ENCODE measurements around the gene KRTAP20-2.

The KRTAP20-2 gene

DNA sequence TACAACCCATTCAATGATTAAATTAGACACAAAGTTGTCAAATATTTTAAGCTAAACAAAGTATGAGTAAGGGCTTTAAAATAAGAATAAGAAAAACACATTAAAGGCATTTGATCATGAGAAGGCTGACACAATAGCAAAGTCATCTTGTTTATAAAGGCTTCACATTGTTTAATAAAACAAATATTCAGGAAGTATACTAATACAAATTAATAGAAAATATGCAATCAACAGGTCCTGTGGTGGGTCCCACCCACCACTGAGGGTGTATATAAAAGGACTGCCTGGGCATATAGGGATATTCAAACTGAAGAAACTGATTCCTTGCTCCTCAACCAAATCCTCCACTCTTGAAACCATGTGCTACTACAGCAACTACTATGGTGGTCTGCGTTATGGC, at the start of gene KRTAP20-2:
TSS of gene KRTAP20-2 (plus strand) at position 301 of the 400 bp plus-strand sequence. CDS start at position 359, 58 bp downstream.
- no peak for DNase-seq (ENCODE audit: low spot score)

DNA sequence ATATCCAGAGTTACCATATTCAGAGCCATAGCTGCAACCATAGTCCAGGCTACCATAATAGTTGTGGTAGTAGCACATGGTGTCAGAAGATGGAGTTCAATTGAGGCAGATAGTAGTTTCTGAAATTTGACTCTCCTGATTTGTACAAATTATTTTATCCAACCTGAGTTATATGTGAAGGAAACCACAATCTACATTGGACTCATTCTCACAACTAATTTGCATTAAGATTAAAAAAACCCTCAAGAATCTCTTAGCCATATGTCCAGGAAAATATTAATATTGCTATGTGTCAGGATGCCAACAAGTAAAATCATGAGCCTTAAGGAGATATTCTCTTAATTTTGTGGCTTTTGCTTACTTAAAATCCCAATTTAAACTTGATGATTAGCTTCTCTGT, 44.7 kb upstream of the KRTAP20-2 start, which contains the start of gene KRTAP22-2:
TSS of gene KRTAP22-2 (minus strand) at position 101 of the 400 bp plus-strand sequence.
- no peak for DNase-seq (ENCODE audit: low spot score)

DNA sequence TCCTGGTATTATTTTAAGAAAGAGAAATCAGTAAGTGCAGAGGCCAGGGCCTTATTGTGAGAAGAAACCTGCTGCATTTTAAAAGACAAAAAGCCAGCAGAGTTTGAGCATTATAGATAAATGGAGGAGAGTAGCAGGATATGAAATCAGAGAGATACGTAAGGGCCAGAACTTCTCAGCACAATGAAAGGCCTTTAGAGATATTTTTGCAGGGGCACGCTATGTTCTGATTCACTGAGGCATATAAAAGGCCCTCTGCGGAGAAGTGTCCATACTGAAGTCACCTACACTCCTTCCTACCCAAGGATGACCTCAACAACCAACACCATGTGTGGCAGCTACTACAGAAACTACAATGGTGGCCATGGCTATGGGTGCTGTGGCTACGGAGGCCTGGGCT, 42.9 kb upstream of the KRTAP20-2 start, which contains the start of gene KRTAP6-3:
TSS of gene KRTAP6-3 (plus strand) at position 301 of the 400 bp plus-strand sequence. CDS start at position 307, 6 bp downstream.
- DNase-seq (ENCODE audit: low spot score), result no peak

DNA sequence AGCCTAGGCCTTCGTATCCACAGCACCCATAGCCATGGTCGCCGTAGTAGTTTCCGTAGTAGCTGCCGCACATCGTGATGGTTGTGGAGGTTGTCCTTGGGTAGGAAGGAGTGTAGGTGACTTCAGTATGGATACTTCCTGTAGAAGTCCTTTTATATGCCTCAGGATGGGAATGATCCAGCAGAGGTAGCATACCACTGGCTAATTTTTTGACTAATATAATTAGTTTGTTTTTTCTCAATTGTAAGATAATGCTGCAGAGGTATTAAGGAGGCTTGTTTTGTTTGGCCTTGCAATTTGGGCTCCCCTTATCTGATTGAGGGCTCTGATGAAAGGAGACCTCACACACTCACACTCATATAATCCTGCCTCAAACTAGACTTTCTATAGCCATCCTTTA, 36.2 kb upstream of the KRTAP20-2 start, which contains the start of gene KRTAP6-2:
TSS of gene KRTAP6-2 (minus strand) at position 101 of the 400 bp plus-strand sequence. CDS start at position 73, 28 bp downstream.
- DNase-seq (ENCODE audit: low spot score), result no peak

DNA sequence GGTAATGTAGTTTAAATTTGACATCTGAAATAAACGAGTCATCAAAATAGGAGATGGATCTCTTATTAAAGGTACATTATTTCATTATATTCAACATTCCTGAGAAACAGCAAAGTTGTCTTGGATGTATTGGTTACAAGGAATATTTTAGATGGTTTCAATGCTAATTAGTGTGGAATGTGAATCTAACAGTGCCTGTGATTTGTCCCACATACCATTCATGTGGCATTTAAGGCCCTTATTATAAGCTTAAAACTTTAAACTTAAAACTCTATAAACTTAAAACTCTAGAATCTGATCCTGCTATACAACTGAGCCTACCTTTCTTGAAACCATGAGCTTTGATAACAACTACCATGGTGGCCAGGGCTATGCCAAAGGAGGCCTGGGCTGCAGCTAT, 34.2 kb upstream of the KRTAP20-2 start, which contains the start of gene KRTAP22-1:
TSS of gene KRTAP22-1 (plus strand) at position 301 of the 400 bp plus-strand sequence.
- DNase-seq (ENCODE audit: low spot score), result no peak

DNA sequence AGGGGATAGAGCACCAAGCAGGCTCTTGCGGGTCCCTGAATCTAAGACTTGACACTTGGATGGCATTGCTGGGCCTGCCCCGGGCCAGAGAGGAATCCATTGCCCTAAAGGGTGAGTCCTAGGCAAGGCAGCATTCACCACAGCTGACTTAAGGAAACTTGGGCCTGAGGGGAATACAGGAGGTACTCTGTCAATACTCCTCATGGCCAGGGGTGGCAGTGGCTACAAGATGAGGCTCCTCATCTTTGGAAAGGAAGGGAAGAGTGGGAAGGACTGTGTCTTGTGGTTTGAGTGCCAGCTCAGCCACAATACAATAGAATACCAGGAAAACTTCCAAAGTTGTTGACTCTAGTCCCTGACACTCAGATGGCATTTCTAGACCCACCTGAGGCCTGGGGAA, 29.0 kb upstream of the KRTAP20-2 start:
- DNase-seq (ENCODE audit: low spot score), result no peak

DNA sequence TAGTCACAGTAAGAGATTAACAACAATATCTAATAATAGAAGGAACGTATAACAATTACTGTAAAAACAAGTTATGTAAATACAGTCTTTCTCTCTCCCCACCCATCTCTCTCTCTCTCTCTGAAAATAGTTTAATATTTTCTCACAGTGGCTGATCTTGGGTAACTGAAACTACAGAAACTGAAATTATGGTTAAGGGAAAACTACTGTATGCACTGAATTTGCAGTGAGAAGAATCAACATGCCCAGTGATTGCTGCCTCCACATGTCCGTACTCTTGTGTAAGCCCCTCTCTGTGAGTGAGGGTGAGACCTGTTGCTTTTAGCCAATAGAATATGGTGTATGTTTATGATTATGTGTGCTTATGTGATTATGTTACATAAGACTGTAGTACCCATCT, 22.9 kb upstream of the KRTAP20-2 start:
- DNase-seq (ENCODE audit: low spot score), result no peak

DNA sequence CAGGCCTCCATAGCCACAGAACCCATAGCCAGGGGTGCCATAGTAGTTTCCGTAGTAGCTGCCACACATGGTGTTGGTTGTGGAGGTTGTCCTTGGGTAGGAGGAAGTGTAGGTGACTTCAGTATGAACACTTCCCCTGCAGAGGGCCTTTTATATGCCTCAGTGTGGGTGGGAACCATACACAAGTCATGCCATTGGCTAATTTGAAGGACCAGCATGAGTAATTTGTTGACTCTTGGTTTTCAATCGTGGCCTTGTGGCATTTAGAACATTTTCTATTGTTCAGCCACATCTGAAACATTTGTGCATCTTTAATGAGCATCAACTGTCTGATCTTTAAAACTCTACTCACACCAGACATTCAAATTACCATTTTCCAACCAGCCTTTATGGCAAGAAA, 21.2 kb upstream of the KRTAP20-2 start, which contains the start of gene KRTAP6-1:
TSS of gene KRTAP6-1 (minus strand) at position 95 of the 400 bp plus-strand sequence. CDS start at position 69, 26 bp downstream.
- no peak for DNase-seq (ENCODE audit: low spot score)

DNA sequence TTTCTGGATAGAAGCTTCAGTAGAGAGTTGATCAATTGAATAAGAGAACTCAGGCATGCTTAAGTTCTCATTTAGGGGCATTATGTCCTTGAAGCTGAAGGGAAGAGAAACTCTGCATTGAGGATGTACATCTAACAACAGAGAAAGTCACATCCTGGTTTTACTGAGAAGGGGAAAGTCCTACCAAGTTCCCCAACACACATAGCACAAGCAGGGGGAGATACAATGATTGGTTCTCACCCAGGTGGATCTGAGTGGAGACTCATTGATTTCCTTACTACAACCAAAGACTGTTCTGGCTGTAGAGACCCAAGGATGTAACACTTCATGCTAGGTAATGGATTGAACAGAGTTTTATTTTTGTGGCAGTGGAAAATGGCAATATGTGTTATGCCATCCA, 19.8 kb upstream of the KRTAP20-2 start:
- DNase-seq (ENCODE audit: low spot score), result no peak

DNA sequence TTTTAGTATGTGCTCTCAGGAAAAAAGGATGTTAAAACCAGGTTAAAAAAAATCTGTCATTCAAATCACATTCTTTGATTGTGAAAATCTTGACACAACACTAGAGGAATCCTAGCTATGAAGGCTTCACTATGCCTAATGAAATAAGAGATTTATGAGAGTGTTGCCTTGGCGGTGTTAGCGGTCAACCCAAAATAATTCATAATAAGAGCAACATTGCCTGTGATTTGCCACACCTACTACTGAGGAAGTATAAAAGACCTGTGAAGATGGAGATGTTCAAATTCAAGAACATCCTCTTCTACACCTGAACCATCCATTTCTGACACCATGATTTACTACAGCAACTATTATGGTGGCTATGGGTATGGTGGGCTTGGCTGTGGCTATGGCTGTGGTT, 18.9 kb upstream of the KRTAP20-2 start, which contains the start of gene KRTAP20-1:
TSS of gene KRTAP20-1 (plus strand) at position 301 of the 400 bp plus-strand sequence. CDS start at position 331, 30 bp downstream.
- no peak for DNase-seq (ENCODE audit: low spot score)

DNA sequence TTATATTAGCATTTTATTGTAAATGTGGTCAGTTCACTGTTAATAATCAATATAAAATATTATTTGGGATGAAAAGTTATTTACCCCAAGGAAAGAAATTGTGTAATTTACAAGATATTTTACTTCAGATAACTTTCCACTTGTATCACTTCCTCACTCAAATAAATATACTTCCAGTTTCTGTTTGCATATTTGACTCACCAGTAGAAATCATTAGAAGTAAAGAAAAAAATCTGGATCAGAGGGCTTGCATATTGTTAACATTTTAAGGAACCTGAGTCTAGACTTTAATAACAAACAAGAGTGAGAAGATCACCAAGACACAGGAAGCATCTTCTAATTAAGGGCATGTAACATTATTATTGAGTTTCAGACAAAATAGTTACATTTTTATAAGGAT, 14.9 kb upstream of the KRTAP20-2 start:
- DNase-seq (ENCODE audit: low spot score), result no peak

DNA sequence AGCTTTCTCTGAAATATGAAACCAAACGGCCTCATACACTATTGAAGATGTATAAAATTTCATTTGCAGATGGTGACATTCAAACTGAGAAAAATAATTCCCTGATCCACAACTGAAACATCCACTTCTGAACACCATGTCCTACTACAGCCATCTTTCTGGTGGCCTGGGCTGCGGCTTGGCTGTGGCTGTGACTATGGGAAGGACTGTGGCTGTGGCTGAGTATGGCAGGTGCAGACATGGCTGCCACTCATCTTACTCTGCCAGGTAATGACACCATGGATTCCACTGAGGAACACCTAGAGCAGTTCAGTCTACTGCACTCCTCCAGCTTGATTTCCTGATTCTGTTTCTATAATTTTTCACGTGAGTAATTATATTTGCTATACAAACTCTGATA, 14.5 kb upstream of the KRTAP20-2 start, which contains the start of gene KRTAP20-4:
TSS of gene KRTAP20-4 (plus strand) at position 106 of the 400 bp plus-strand sequence.
- no peak for DNase-seq (ENCODE audit: low spot score)

DNA sequence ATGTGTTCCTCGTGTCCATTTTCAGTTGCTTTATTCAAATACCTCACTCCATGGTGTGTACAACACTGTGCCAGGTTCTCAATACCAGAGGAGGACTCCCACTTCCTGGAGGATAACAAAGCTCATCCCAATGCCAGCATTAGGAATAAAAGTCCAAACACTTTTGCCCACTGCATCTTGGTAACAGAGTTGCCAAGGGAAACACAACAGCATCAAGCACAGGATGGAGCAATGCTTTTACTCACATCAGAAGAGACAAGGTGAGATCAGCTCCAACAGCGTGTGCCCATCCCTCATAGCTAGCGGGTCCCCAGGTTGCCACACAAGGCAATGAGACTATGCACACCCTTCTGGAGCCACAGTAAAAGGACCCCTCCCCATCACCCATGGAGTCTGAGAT, 11.6 kb upstream of the KRTAP20-2 start:
- no peak for DNase-seq (ENCODE audit: low spot score)

DNA sequence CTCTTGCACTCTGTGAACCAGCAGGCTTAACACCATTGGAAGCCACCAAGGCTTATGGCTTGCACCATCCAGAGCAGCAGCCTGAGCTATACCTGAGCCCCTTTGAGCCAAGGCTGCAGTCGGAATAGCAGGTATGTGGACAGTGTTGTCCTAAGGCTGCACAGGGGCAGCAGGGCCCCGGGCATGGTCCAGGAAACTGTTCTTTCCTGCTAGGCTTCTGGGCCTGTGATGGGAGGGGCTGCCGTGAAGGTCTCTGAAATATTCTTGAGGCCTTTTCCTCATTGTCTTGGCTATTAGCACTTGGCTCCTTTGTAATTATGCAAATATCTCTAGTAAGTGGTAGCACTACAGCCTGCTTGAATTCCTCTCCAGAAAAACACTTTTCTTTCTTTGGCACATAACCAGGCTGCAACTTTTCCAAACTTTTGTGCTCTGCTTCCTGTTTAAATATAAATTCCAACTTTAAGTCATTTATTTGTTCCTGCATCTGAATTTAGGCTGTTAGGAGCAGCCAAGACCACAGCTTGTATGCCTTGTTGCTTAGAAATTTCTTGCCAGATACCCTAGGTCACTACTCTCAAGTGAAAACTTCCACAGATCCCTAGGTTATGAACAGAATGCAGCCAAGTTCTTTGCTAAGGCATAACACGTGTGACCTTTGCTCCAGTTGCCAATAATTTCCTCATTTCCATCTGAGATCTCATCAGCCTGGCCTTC, 9.4 kb upstream of the KRTAP20-2 start:
- DNase-seq (ENCODE audit: low spot score), result no peak

DNA sequence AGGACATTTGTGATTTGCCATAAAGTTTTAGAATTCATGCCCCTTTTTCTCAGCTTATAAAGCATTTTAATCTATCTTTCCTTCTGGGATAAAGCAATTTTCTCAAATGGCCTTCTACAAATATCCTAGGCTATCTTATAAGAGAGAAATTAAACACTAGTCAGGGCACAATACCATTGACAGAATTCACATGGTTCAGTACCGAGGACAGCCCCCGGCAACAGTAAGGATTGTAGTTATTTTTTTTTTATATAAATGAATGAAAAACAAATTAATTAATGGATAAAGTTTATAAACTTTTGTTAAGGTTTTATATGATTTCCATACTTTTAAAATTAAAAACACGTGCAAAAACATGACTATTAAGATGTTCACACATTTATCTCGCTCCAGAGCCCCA, 6.9 kb upstream of the KRTAP20-2 start:
- no peak for DNase-seq (ENCODE audit: low spot score)

DNA sequence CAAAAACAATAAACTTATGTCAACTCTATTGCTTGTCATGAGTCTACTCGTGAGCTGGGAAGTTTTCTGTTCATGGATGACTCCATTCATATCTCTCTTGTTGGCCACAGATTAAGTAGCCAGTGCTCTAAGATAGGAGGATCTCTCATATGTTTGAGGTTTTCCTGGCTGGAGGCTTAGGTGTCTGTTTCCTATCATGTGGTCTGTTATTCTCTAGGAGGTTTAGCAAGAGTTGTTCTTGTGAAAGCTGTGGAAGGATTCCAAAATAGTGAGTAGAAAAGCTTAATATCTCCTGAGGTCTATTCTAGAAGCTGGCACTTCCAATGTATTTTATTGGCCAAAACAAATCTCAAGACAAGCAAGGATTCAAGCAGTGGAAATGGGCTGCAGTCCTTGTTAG, 5.8 kb upstream of the KRTAP20-2 start:
- no peak for DNase-seq (ENCODE audit: low spot score)

DNA sequence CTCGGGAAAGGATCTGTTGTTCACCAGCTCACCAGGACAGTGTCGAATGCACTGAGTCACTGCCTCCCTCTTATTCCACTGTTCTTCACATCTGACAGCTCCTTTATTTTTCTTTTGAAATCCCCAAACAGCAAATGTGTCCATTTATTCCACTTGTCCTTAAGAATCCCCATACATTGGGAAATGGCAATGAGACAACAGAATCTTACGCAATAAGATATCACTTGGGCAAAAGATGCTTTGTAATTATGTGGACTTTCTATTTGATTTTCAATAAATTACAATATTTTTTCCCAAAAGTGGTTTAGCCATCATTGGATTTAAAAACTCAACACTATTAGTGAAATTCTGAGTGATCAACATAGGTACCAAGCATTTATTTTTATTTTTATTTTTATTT, 3.7 kb downstream of the KRTAP20-2 start:
- no peak for DNase-seq (ENCODE audit: low spot score)

DNA sequence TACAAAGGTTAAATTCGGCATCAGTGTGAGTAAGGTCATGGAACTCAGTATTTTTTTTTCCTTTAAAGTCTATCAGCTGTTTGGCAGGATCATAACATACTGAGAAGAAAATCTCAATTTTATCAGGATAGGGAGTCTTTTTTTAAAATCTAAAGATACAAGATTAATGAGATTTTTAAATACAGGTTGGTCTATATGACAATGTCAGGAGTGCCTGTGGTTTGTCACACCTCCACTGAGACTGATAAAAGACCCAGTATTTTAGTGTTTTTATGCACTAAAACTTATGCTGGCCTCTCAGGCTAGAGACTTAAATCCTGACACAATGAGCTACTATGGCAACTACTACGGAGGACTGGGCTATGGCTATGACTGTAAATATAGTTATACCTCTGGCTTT, 7.6 kb downstream of the KRTAP20-2 start, which contains the start of gene KRTAP20-3:
TSS of gene KRTAP20-3 (plus strand) at position 301 of the 400 bp plus-strand sequence.
- DNase-seq (ENCODE audit: low spot score), result no peak

DNA sequence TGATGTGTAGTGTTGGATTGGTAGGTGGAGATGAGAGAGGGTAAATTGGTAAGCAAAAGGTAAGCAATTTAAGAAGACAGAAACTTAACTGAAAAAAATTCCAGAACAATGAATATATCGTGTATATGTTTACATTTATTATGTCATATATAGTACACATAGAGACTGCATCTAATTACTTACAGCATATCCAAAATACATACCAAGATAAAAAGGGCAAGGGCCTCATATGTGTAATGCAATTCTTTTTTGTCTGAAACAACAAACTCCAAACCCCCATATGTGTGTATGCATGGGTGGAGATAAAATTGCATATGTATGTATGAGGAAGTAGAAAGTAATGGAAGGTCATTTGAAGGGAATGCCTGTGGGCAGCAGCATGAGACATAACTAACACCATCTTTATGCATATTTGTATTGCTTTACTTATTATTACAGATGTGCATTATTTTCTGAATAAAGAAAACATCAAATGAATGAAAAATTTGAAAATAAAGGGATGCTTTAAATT, 12.0 kb downstream of the KRTAP20-2 start:
- DNase-seq (ENCODE audit: low spot score), result no peak

DNA sequence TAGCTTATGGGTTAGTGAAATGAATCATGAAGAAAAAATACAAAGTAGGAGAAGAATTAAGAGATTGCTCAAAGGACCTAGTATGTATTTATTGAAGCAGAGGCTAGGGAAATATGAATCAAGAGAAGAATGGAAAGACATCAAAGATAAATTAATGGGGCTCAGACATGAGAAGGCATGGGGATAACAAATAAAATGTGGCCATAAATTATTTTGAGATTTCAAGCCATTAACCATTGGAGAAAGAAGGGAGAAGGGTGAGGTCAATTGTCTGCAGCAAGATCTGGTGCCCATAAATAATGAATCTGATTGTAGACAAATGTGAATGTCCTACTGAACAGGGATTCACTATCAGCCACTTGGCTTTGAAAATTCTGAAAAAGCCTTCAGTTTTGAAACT, 17.9 kb downstream of the KRTAP20-2 start:
- DNase-seq (ENCODE audit: low spot score), result no peak

DNA sequence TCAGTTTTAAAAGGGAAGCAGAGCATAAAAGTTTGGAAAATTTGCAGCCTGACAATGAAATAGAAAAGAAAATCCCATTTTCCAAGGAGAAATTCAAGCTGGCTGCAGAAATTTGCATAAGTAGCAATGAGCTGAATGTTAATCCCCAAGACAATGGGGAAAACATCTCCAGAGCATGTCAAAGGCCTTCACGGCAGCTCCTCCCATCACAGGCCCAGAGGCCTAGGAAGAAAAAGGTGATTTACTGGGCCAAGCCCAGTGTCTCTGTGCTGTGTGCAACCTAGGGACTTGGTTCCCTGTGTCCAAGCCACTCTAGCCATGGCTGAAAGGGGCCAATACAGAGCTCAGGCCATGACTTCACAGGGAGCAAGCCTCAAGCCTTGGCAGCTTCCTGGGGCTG, 33.8 kb downstream of the KRTAP20-2 start:
- no peak for DNase-seq (ENCODE audit: low spot score)

DNA sequence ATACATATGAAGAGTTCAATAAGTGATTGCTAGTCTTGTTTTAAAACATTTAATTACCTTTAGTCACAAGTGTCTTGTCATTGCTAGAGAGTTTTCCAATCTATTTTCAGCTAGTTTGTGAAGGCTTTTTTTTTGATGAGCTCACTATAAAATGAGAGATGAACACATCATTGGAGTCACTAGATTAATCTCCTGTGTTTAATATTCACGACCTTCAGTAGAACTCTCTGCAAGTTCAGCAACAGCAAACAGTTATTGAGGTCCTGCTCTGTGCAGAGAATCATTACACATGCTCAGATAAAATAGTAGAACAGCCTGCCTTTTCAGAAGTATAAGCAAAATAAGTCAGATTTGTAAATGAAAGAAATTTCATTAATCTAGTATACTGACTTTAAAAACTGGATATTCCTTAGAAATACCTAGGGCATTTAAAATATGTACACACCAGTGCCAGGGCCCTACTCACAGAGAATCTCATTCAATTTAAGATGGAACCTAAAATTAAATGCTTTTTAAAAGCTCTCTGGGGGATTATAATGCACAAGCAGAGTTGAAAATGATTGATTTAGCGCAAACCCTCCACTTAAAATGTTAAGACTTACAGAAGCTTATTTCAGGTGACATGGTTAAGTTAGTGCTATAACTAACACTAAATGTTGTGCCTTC, 38.1 kb downstream of the KRTAP20-2 start:
- no peak for DNase-seq (ENCODE audit: low spot score)

Data from globus pallidus (tissue), 1 donor.